Chondrocyte (in vitro differentiated cells): ENCODE data around the gene KLKB1. TPM values are rescaled to one million over a fixed set of nuclear protein-coding genes. Genes with fewer than 3 reads are reported as not detected.

Source experiments
- DNase-seq: peaks from one replicate; pipeline ENCODE4 v3.0.0; 2021; ENCODE audit warnings: mixed read lengths, low spot score
- H3K27ac Mint-ChIP-seq: one replicate; pipeline ENCODE4 v1.8.0; 2021; ENCODE audit warnings: mild to moderate bottlenecking, moderate library complexity, mixed read lengths; ENCODE audit not compliant: unreplicated experiment
- H3K27me3 Mint-ChIP-seq: 2 replicates; pipeline ENCODE4 v1.8.0; 2021; ENCODE audit warnings: low read depth, mixed read lengths
- H3K36me3 Mint-ChIP-seq: 2 replicates; pipeline ENCODE4 v1.8.0; 2021; ENCODE audit warnings: low read depth, mixed read lengths
- H3K4me1 Mint-ChIP-seq: 2 replicates; pipeline ENCODE4 v1.8.0; 2021; ENCODE audit warnings: low read depth, mild to moderate bottlenecking, mixed read lengths
- H3K4me3 Mint-ChIP-seq: one replicate; pipeline ENCODE4 v1.8.0; 2021; ENCODE audit warnings: mild to moderate bottlenecking, moderate library complexity, mixed read lengths; ENCODE audit not compliant: unreplicated experiment
- H3K9me3 Mint-ChIP-seq: 2 replicates; pipeline ENCODE4 v1.8.0; 2021; ENCODE audit warnings: low read depth, mixed read lengths
- CTCF ChIP-seq: fragments of 200-600 bp; sonication (generic); IDR thresholded peaks from 2 replicates; pipeline ENCODE4 v1.5.0; 2021; ENCODE audit warnings: antibody characterized with exemption, mild to moderate bottlenecking, moderate library complexity
- total RNA-seq: library from RNA; stranded (reverse); gene quantifications from 3 replicates; pipeline ENCODE4 v1.2.1, GENCODE V29; 2021

The KLKB1 gene
- total RNA-seq, 1 donor from 2014 or later: 0.17 TPM

- Mint-ChIP-seq H3K36me3 (no peaks in the 10 kb centered on the region), H3K27ac (no peak overlapping the region), H3K9me3 (no peaks in the 10 kb centered on the region), H3K27me3 (peaks cover 38% of the 10 kb centered on the region), H3K4me3 (no peak overlapping the region), H3K4me1 (peaks cover 6% of the 10 kb centered on the region)
- DNase-seq: no peak
- TF ChIP-seq CTCF: no peak
Observed at GRCh38 chr4:186304866-186305505, 77.7 kb downstream of the KLKB1 start.

- Mint-ChIP-seq H3K27me3 (peaks cover 47% of the 10 kb centered on the region), H3K4me1 (peaks cover 6% of the 10 kb centered on the region), H3K4me3 (no peak overlapping the region), H3K9me3 (no peaks in the 10 kb centered on the region), H3K36me3 (no peaks in the 10 kb centered on the region), H3K27ac (no peak overlapping the region)
- DNase-seq: no peak
- TF ChIP-seq CTCF: no peak
Observed at GRCh38 chr4:186307497-186307896, 80.2 kb downstream of the KLKB1 start.

GRCh38 chr4:186307916-186308315 lies 80.6 kb downstream of the KLKB1 start:
- Mint-ChIP-seq H3K36me3 (no peaks in the 10 kb centered on the region), H3K27me3 (peaks cover 43% of the 10 kb centered on the region), H3K27ac (no peak overlapping the region)

More at GRCh38 chr4:186307916-186308315, 80.6 kb downstream of the KLKB1 start:
- peaks cover 6% of the 10 kb centered on the region for H3K4me1 Mint-ChIP-seq
- TF ChIP-seq CTCF: no peak
- no peaks in the 10 kb centered on the region for H3K9me3 Mint-ChIP-seq
- no peak overlapping the region for H3K4me3 Mint-ChIP-seq
- no peak for DNase-seq

Other genes starting within 250 kb of the KLKB1 start
- 3.2 to 7.9 TPM (median 3.4 TPM) in 3 replicates for gene TLR3, start 158.4 kb upstream of the KLKB1 start, total RNA-seq
- gene FAM149A, start 122.8 kb upstream of the KLKB1 start, total RNA-seq: 5.4 to 7.1 TPM (median 5.8 TPM) in 3 replicates
- 13.3 to 13.4 TPM (median 13.4 TPM) in 3 replicates for gene CYP4V2, start 35.9 kb upstream of the KLKB1 start, total RNA-seq
- not detected in 3 replicates for gene F11, start 38.7 kb downstream of the KLKB1 start, total RNA-seq